Esophagus muscularis mucosa (tissue), 3 donors: ENCODE measurements around the gene AVPR1B.

Experiments
- CTCF ChIP-seq, 3 experiments: fragments of 200-600 bp in 2 of 3; fragments of 450-650 bp in 1 of 3; sonication (generic) in 2 of 3; IDR thresholded peaks; one replicate each; pipeline ENCODE4 v1.5.1; 2017 to 2019; ENCODE audit warnings: antibody characterized with exemption in 3 of 3, mild to moderate bottlenecking in 2 of 3, moderate library complexity in 1 of 3
- POLR2AphosphoS5 ChIP-seq, 2 donors: sonication (generic); formaldehyde crosslinking; IDR thresholded peaks; one replicate each; pipeline ENCODE4 v1.6.1; 2017; ENCODE audit warnings: antibody characterized with exemption in 2 of 2

- TF ChIP-seq CTCF (IDR thresholded peaks at IDR 0.05), result no peak
- TF ChIP-seq POLR2AphosphoS5 (IDR thresholded peaks at IDR 0.05), result no peak
Observed at GRCh38 chr1:206089341-206089740, 27.8 kb downstream of the AVPR1B start.
